Measurements from ENCODE around the gene HSPB6. TPM values are rescaled to one million over a fixed set of nuclear protein-coding genes. Genes with fewer than 3 reads are reported as not detected.

The HSPB6 gene
- total and polyA plus RNA-seq, 2 of the 8 experiments (the other 6 are each of a cell fraction or from before 2014, with no cell fraction given), result 0.91 TPM; not detected in 1

DNA sequence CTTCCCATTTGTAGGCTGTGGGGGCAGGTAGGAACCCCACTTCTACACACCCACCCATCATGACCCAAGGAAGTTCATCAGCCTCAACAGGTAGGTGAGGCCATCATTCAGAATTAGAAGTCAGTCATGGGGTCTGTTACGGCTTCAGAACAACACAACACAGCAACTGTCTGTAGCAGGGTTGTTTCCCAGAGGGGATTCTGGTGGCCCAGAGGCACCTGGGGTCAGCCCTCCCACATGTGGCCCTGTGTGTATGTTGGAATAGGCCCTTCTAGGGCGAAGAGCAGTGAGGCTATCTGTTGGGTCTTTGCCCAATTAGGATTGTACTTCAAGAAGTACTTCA, 18.0 kb downstream of the HSPB6 start (continued):
- TF ChIP-seq TBP (IDR thresholded peaks at IDR 0.05; ENCODE audit: low read depth, low read length), result no peak
- TF ChIP-seq POLR2A (IDR thresholded peaks at IDR 0.05; ENCODE audit: control extremely low read depth in 1 of 2, low read depth in 2 of 2, low read length in 2 of 2), result no peak
- TF ChIP-seq RXRA (IDR thresholded peaks at IDR 0.05; ENCODE audit: insufficient read depth, low read depth, low read length), result no peak
- TF ChIP-seq SP2 (IDR thresholded peaks at IDR 0.05; ENCODE audit: low read length), result no peak
- TF ChIP-seq, protein P1, sequence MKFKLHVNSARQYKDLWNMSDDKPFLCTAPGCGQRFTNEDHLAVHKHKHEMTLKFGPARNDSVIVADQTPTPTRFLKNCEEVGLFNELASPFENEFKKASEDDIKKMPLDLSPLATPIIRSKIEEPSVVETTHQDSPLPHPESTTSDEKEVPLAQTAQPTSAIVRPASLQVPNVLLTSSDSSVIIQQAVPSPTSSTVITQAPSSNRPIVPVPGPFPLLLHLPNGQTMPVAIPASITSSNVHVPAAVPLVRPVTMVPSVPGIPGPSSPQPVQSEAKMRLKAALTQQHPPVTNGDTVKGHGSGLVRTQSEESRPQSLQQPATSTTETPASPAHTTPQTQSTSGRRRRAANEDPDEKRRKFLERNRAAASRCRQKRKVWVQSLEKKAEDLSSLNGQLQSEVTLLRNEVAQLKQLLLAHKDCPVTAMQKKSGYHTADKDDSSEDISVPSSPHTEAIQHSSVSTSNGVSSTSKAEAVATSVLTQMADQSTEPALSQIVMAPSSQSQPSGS (IDR thresholded peaks at IDR 0.05; ENCODE audit: low read length), result no peak
- TF ChIP-seq PHF8 (conservative IDR thresholded peaks at IDR 0.05; ENCODE audit: low read depth, low read length), result no peak

All from H1 (cell line).